Lower leg skin (tissue), 3 donors: ENCODE data around the gene GIGYF1.

Experiments used
- CTCF ChIP-seq, 3 donors: fragments of 450-650 bp; IDR thresholded peaks; one replicate each; pipeline ENCODE4 v1.5.1; 2016; ENCODE audit warnings: antibody characterized with exemption in 3 of 3, mild to moderate bottlenecking in 3 of 3, moderate library complexity in 2 of 3
- POLR2A ChIP-seq, 2 donors: fragments of 450-650 bp; IDR thresholded peaks; one replicate each; pipeline ENCODE4 v1.6.1; 2016 to 2017; ENCODE audit warnings: antibody characterized with exemption in 2 of 2, mild to moderate bottlenecking in 1 of 2, moderate library complexity in 1 of 2

GRCh38 chr7:100668069-100668449 is 26.0 kb downstream of the GIGYF1 start:
- TF ChIP-seq CTCF (IDR thresholded peaks at IDR 0.05) (no peak), POLR2A (IDR thresholded peaks at IDR 0.05) (no peak)
